IPS-NIHi7 (cell line): ENCODE measurements around the gene C3orf49.

ENCODE experiments used
- DNase-seq: peaks from one replicate; pipeline ENCODE4 v3.0.0; 2012; ENCODE audit warnings: mixed read lengths; ENCODE audit errors: extremely low spot score

The C3orf49 gene

GRCh38 chr3:63851287-63851686 lies 32.2 kb downstream of the C3orf49 start:
- DNase-seq = no peak

GRCh38 chr3:63853106-63853505 lies 34.0 kb downstream of the C3orf49 start:
- no peak for DNase-seq

DNA sequence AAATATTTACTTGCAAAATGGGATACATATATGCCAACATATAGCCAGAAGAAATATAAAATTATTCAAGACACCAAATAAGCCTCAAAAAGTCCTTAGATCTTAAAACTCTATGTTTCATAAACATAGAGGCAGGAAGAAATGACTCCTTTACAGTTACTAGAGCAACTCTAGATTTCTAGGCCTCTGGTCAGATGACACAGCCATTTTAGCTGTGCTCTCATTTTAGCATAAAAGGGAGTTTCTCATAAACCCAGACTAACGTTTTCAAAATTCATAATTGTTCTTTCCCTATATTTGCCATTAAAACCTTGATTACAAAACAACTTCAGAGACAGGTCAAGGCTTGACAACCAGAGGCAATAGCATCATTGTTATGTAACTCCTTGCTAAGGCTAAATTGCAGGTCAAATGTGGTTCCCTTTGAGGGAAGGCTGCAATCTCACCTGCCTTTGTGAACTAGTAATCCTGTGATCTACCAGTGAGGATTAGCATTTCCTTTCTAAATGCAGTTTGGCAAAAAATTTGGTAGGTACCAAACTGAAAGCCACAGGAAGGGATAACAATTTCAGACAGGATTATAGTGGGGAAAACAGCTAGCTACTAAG lies 36.3 kb downstream of the C3orf49 start:
- peak; percentile 46 for DNase-seq

GRCh38 chr3:63857311-63857710 lies 38.2 kb downstream of the C3orf49 start:
- no peak for DNase-seq

DNA sequence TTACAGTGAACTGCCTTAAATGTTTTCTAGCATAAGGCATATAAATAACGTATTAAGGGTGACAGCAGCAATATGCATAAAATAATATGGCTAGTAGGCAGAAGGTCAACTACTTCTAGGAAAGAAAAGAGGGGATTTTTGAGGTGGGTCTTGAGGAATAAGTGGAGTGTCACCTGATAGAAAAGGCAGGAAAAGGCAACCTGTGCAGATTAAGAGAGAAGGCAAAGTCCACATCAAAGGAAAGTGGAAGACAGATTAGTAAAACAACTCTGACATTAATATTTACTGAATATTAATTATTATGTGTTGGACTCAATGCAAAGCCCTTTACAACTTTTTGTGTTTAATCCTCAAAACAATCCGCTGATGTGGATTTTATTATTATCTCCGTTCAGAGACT lies 41.7 kb downstream of the C3orf49 start:
- no peak for DNase-seq

- DNase-seq = peak; percentile 33
Observed at GRCh38 chr3:63861306-63861705, 42.2 kb downstream of the C3orf49 start.

DNA sequence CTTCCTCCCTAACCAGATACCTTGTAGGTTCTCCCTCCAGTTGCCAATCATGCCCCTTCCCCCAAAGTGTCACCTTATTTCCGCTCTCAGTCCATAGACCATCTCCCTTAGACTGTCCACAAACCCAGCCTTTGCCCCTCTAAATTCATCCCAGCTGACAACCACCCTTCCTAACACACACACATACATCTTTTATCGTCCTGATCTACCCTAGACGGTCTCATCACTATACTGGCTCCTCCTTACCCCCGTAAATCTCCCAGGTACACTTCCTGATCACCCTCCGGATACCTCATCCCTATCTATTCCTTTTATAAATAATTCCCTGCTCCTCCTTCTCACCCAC lies 43.7 kb downstream of the C3orf49 start:
- no peak for DNase-seq

DNA sequence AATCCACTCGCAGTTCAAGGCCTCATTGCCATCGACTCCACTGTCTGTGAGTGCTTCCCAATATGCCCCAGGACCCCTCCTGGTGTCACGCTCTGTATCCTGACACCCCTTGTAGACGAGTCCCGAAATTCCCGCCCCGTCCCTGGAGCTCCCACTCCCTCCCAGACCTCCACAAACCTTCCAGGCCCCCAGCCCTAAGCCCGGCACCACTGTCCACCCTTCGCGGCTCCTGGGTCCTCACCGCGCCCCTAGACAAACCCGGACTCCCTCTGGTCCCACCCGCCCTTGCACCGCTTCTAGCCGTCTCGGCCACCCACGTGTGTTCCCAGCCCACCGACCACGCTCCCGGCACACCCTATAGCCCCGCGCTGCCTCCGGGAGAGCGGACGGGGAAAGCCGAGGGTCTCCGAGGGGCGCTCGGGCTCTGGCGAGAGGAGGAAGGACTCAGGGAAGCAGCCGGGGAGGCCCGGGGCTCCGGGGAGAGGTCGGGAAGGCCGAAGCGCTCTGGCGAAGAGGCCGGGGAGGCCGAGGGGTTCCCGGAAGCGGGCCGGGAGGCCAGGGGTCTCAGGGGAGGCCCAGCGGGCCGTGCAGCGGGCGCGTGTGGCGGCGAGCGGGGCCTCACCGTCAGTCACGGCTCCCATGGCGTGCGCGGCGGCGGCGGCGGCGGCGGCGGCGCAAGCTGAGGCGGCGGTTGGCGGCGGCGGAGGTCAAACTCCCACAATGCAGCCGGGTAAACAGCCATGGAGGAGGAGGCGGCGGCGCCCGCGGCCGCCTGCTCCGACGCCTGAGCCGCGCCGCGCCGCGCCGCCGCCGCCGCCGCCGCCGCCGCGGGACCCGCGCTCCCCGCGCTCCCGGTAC lies 44.3 kb downstream of the C3orf49 start, which contains the start of the genes ATXN7 and THOC7:
ATXN7 (plus strand) TSS at position 718 of the 858 bp plus-strand sequence. CDS start 48,732 bp downstream, outside the sequence.
THOC7 (minus strand) TSS at position 656 of the 858 bp plus-strand sequence; CDS start at position 641, 15 bp downstream.
- peak; percentile 59 for DNase-seq

DNA sequence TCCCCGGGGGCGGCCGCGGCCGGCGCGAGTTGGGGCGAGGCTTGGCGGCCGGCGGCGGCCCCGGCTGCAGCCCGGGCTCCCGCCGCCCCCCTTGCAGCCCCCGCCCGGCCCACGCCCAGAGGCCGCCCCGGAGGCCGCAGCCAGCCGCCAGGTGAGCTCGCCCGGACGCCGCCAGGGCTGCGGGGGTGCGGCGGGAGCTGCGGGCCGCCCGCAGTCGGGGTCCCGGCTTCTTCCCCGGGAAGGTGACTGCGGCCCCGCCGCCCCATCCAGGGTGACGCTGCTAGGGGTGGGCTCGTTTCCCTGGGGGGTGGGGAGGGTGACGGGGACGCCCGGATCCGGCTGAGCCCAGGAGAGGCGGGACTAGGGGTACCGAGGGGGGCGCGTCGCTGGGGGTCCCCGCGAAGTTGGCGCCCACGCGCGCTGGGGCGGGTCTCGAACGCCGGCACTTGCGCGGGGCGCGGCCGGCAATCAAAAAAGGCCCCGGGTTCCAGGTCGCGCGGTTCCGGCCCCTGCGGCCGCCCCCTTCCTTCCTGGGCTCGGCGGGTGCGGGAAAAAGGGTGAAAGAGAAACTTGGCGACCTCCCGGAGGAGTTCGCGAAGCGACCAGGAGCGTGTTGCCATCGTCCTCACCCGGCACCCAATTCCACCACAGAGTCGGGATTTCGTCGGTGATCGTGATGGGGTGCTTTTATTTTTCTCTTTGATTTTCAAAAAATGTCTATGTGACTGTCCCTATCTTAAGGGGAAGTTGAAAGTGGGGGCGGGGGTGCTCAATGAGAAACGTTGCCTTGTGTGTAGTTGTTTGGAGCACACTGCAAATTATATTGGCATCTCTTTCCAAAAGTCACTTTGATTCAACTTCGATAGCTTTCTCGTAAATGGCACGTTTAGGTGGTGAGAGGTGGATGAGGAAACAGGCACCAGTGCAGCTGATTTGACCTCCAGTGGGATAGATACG lies 45.2 kb downstream of the C3orf49 start:
- peak; percentile 64 for DNase-seq

DNA sequence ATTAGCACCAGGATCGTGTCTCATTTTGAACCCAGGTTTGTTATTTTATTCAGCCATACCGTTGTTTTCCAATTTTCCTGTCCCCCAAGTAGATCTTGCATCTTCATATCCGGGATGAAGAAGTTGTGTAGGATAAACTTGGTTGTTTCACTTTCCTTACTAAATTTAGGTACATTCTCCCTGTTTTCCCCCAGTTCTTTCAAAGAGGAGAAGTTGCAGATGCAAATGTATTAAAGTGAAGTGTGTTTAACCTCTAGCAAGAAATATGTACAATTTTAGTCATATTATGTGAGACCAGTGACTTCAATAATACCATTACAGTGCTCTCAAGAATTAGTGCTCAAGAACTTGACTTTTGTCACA lies 45.8 kb downstream of the C3orf49 start:
- DNase-seq = no peak

DNA sequence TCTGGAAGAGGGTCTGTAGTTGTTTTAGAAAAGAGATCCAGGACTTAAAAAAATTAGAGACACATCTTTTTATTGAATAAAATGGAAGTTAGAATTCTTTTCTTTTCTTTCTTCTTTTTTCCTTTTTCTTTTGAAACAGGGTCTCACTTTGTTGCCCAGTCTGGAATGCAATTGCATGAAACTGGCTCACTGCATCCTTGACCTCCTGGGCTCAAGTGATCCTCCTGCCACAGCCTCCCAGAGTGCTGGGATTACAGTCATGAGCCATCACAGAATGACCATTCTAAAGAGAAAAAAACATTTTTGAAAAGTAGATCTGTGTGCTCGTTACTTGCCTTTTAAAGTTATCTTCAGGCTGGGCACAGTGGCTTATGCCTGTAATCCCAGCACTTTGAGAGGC lies 48.1 kb downstream of the C3orf49 start:
- DNase-seq = no peak

DNA sequence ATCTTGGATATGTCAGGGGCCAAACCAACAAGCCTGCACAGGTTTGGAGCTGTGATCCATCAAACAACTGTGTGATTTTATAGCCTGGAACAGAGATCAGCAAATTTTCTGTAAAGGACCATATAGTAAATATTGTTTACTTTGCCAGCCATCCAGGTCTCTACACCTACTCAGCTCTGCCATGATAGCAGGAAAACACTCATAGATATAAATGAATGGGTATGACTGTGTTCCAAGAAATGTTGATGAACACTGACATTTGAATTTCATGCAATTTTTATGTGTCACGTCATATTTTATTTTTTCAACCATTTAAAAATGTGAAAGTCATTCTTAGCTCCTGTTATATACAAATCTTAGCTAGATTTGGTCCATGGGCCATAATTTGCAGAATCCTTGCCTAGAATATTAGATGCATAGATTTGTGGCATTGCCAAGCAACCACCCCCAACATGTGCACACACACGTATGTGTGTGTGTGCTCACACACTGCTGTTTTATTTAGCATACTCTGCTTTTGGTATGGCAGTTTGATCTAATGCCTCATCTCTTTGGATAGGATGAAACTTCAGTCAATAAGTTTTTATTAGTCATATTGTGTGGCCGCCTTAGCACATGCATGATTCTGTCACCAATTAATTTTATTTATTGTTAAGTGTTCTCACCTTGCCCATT lies 51.0 kb downstream of the C3orf49 start:
- no peak for DNase-seq

- no peak for DNase-seq
Observed at GRCh38 chr3:63870615-63871005, 51.5 kb downstream of the C3orf49 start.

DNA sequence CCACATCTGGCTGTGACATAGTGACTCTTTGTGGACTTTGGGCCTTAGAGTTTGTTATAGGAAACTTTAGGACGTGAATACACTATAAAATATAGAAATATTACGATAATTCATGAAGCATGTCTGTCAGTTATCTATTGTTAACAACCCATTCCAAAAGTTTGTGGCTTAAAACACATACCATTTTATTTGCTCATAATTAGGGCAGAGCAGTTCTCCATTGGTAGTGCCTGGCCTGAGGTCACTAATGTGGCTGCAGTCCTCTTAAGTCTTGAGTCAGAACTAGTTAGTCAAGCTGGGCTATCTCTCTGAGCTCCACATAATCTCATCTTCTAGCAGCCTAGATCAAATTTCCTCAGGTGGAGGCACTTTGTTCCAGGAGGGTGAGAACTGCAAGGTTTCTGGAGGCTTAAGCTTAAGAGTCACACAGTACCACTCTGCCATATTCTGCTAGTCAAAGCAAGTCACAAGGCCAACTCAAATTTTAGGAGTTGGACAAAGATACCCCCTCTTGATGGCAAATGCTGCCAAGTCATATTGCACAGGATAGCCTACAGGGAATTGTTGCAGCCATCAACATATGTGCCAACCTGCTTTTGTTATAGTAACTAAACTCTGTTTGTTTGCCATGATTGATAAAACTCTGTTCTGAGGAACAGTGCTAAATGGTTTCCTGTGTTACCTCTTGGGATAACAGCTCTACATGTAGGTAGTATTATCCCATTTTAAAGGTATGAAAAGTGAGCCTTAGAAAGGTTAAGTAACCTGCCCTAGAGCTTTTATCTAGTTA lies 53.2 kb downstream of the C3orf49 start:
- DNase-seq = no peak

- no peak for DNase-seq
Observed at GRCh38 chr3:63874769-63875168, 55.7 kb downstream of the C3orf49 start.

DNA sequence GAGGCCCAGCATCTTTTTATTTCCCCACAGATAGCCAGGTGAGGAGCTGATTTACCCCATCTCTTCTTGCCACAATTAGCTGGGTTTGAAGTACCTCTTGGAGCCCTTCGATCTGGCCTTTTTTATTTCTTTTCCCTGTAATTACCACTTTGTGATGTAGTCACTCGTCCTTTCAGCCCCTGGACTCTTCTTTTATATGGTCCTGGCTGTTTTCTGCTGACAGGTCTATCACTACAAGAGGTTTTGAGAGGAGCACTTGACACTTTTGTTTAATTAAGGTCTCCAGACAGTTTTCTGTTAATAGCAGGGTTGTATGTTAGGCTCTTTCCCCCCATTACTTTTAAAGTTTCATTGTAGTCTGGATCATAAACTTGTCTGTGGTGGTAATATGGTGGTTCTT lies 56.4 kb downstream of the C3orf49 start:
- no peak for DNase-seq

- DNase-seq = no peak
Observed at GRCh38 chr3:63876260-63876659, 57.2 kb downstream of the C3orf49 start.

DNA sequence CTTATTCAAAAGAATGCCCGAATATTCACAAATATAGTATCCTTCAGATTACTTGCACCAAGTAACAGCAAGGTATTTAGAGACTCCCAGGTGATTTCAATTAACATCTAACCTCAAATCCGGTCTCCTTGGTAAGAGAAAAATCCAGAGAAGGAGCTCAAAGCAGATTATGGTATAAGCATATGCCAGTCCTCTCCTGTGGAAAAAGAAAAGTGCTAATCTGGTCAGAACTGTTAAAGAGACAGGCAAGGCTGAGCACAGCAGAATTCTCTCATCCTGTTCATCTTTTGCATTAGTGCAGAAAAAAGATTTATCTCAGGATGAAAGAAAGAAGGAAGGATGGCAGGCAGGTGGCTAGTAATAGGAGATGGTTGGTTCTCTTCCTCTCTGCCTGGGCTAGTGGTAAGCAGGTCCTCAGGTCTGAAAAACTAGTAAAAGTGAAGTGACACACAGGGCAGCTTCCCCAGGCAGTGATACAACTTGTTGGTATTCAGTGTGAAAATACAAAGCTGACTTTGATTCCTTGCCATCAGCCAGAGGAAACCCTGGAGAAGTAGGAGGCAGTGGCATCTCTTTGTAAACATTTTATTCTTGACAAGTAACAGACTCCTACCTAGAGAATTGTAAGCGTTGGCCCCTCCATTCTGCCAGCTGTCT lies 58.8 kb downstream of the C3orf49 start:
- no peak for DNase-seq

DNA sequence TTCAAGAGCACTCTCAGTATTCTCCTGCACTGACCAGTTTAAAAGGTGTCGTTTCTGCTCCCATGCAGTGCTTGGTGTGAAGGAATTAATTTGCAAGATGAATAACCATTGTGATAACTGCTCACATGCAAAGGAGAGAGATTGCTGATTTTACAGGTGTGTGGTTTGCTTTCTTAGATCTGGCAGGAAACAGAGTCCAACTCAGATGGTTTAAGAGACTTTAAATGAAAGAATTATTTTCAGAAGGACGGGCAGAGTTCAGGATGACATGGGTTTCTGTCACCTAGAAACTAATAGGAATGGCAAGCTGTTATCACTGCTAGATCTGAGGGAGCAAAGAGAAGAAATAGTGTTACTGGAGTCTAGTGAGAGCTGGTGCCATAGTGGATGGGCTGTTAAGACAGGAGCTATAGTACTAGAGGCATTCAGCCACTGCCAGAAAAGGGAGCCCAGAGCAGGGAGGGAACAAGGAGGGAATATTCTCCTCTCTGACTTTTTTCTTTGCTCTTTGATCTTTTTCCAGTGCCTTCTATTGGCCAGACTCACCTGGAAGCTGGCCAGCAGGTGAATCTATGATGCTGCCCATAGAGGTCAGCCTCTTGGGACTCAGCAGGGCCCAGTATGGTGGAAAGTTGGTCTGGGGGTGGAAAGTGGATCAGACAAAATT lies 59.4 kb downstream of the C3orf49 start:
- DNase-seq = no peak

GRCh38 chr3:63880653-63881052 lies 61.6 kb downstream of the C3orf49 start:
- DNase-seq = no peak
